Activated CD4-positive, CD25-positive, alpha-beta regulatory T cell treated with anti-CD3 and anti-CD28 coated beads, Interleukin-2, amount 50 U/mL, for 16 hours (primary cell): Measurements from ENCODE around the gene RAB38.

ENCODE experiments used
- DNase-seq: peaks from one replicate; pipeline ENCODE4 v3.0.0-alpha.2; 2020; ENCODE audit warnings: low read depth, low spot score

Gene RAB38

GRCh38 chr11:88174709-88175568, at the start of gene RAB38:
Gene RAB38 (minus strand): TSS chr11:88175443. CDS start chr11:88175384, 59 bp downstream.
- DNase-seq = no peak

GRCh38 chr11:88213406-88213805, 38.2 kb upstream of the RAB38 start:
- no peak for DNase-seq

- no peak for DNase-seq
Measured at GRCh38 chr11:88212300-88212699, 37.1 kb upstream of the RAB38 start.

GRCh38 chr11:88208745-88209144, 33.5 kb upstream of the RAB38 start:
- DNase-seq = no peak

GRCh38 chr11:88206751-88207150, 31.5 kb upstream of the RAB38 start:
- DNase-seq = no peak

- DNase-seq = no peak
Measured at GRCh38 chr11:88204353-88204752, 29.1 kb upstream of the RAB38 start.

- no peak for DNase-seq
Measured at GRCh38 chr11:88203604-88204003, 28.4 kb upstream of the RAB38 start.

- no peak for DNase-seq
Measured at GRCh38 chr11:88202498-88202897, 27.3 kb upstream of the RAB38 start.

GRCh38 chr11:88196393-88196792, 21.1 kb upstream of the RAB38 start:
- no peak for DNase-seq

GRCh38 chr11:88195908-88196307, 20.7 kb upstream of the RAB38 start:
- no peak for DNase-seq

GRCh38 chr11:88194990-88195389, 19.7 kb upstream of the RAB38 start:
- no peak for DNase-seq

- no peak for DNase-seq
Measured at GRCh38 chr11:88193278-88193677, 18.0 kb upstream of the RAB38 start.

- no peak for DNase-seq
Measured at GRCh38 chr11:88188932-88189253, 13.7 kb upstream of the RAB38 start.

- DNase-seq = no peak
Measured at GRCh38 chr11:88188251-88188931, 13.1 kb upstream of the RAB38 start.

- no peak for DNase-seq
Measured at GRCh38 chr11:88183233-88183632, 8.0 kb upstream of the RAB38 start.

- no peak for DNase-seq
Measured at GRCh38 chr11:88181776-88182175, 6.5 kb upstream of the RAB38 start.

GRCh38 chr11:88179971-88180629, 4.9 kb upstream of the RAB38 start:
- no peak for DNase-seq

GRCh38 chr11:88179141-88179540, 3.9 kb upstream of the RAB38 start:
- no peak for DNase-seq

- no peak for DNase-seq
Measured at GRCh38 chr11:88178191-88178590, 2.9 kb upstream of the RAB38 start.

GRCh38 chr11:88175569-88176075, 379 bp upstream of the RAB38 start:
- no peak for DNase-seq

- no peak for DNase-seq
Measured at GRCh38 chr11:88173956-88174355, 1.3 kb downstream of the RAB38 start.

- no peak for DNase-seq
Measured at GRCh38 chr11:88171982-88172381, 3.3 kb downstream of the RAB38 start.
